Measurements from ENCODE around the gene ADAM12. TPM values are rescaled to one million over a fixed set of nuclear protein-coding genes. Genes with fewer than 3 reads are reported as not detected.

Gene ADAM12
- total and polyA plus RNA-seq, 12 donors = 0.08 to 3.9 (median 0.53) TPM

DNA sequence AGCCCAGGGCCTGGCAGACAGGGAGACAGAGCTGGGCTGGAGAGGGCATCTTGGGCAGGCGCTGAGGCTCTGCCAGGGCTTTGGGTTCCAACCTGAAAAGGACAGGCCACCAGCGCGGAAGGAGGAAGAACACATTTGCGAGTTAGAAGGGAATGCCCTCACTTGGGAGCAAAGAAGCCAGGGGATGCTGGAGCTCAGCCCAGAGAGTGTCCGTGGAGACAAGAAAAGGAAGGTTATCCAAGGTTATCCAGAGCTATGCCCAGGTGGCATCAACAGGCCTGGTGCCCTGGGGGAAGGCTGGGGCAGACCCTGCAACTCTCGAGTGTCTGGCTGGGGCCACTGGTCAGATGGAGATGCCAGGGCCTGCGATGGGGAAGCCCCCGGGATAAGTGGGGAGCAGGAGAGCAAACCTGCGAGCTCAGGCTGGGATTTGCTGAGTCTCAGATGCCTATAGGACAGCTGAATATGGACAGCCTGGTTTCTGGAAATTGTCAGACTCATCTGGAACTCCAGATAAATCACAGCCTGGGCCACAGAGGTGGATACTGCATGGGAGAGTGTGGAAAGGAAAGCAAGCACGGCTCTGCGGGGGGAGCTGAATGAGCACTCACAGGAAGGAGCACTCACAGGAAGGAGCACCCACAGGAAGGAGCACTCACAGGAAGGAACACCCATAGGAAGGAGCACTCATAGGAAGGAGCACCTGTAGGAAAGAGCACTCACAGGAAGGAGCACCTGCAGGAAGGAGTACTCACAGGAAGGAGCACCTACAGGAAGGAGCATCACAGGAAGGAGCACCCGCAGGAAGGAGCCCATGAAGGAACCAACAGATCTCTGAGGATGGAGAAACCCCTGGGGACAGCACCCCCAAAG, 152.1 kb downstream of the ADAM12 start:
- Histone ChIP-seq H3K4me1 (replicated peaks in 1 of 2) (no peaks in the 10 kb centered on the region), H3K27me3 (no peaks in the 10 kb centered on the region), H3K36me3 (replicated peaks in 1 of 2) (no peaks in the 10 kb centered on the region), H3K9me3 (replicated peaks in 1 of 3) (no peaks in the 10 kb centered on the region), H3K4me3 (no peak overlapping the region), H3K27ac (no peak overlapping the region)
- intact Hi-C loops (cut with DNase I) = no loop called here
- WGBS, 4 donors = 76 to 83% (median 79%) methylated on average over 12 of the region's 12 CpGs
- peak in 1 of 7 donors; percentile 50 for DNase-seq
- TF ChIP-seq, protein P1, sequence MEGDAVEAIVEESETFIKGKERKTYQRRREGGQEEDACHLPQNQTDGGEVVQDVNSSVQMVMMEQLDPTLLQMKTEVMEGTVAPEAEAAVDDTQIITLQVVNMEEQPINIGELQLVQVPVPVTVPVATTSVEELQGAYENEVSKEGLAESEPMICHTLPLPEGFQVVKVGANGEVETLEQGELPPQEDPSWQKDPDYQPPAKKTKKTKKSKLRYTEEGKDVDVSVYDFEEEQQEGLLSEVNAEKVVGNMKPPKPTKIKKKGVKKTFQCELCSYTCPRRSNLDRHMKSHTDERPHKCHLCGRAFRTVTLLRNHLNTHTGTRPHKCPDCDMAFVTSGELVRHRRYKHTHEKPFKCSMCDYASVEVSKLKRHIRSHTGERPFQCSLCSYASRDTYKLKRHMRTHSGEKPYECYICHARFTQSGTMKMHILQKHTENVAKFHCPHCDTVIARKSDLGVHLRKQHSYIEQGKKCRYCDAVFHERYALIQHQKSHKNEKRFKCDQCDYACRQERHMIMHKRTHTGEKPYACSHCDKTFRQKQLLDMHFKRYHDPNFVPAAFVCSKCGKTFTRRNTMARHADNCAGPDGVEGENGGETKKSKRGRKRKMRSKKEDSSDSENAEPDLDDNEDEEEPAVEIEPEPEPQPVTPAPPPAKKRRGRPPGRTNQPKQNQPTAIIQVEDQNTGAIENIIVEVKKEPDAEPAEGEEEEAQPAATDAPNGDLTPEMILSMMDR (IDR thresholded peaks at IDR 0.05) = no peak
- TF ChIP-seq POLR2A (IDR thresholded peaks at IDR 0.05) = no peak

DNA sequence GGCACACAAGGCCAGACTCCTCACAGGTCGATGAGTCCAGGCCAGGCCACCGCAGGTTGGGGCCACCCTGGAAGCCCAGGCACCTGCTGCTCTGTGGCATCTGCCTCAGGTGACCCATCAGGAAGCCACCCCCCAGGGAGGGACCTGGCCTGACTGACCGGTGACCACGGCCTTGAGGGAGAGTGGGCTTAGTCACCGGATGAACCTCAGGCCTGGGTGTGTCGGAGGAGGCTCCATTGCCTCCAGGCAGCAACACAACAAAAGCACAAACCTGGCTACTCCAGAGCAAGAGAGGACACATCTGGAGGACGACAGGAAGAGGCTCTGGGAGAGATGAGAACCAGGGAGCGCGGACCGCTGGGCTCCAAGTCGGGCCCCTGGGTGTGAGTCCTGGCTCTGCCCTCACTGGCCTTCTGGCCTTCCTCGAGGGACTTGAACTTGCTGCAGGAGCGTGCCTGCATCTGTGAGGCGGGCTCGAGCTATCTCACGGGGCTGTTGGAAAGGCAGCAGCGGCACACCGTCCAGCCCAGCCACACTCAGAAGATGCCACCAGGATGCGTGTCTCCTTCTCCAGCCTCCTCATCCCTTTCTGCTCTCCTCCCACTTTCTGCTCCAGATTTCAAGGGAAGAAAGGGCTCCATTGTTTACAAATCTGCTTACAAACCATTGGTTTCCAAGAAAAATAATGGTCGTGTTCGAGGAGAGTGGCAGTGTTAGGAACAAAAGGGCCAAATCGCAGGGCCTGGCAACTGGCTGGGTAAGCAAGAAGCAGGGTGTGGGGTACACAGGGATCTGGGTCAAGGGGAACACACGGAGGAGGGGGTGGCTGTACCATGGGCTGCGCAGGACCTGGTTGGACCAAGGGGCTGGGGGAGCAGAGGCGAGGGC, 152.9 kb downstream of the ADAM12 start:
- DNase-seq = peak in 1 of 7 donors; percentile 35
- 82 to 88% (median 87%) methylated on average over 19 to 25 of the region's 25 CpGs for WGBS, 4 donors
- intact Hi-C loops (cut with DNase I) = no loop called here
- no peaks in the 10 kb centered on the region for H3K9me3 ChIP-seq (replicated peaks in 1 of 3)
- no peak overlapping the region for H3K27ac ChIP-seq
- H3K4me3 ChIP-seq = no peak overlapping the region
- no peaks in the 10 kb centered on the region for H3K4me1 ChIP-seq (replicated peaks in 1 of 2)
- H3K36me3 ChIP-seq (replicated peaks in 1 of 2) = no peaks in the 10 kb centered on the region
- H3K27me3 ChIP-seq = no peaks in the 10 kb centered on the region
- TF ChIP-seq, protein P1 (IDR thresholded peaks at IDR 0.05) = no peak
- no peak for TF ChIP-seq POLR2A (IDR thresholded peaks at IDR 0.05)

DNA sequence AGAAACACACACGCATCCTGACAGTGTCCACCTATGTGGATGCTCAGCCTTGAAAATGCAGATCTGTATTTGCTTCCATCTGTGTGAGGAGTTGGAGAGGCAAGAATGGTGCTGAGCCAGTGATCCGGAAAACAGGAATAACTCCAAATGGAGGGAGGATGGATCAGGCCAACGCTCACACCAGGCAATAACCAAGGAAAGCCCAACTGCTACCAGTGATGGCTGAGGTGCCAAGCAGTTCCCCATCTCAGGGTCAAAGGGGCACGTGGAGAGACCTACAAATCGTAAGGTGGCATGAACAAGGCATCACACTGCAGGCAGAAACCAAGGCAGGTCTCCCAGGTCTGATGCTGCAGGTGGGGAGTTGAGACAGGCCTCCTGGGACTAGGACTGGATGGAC, 153.6 kb downstream of the ADAM12 start:
- Histone ChIP-seq H3K4me3 (no peak overlapping the region), H3K36me3 (replicated peaks in 1 of 2) (no peaks in the 10 kb centered on the region), H3K4me1 (replicated peaks in 1 of 2) (no peaks in the 10 kb centered on the region), H3K27ac (no peak overlapping the region), H3K27me3 (no peaks in the 10 kb centered on the region), H3K9me3 (replicated peaks in 1 of 3) (no peaks in the 10 kb centered on the region)
- no peak for DNase-seq
- TF ChIP-seq, protein P1 (IDR thresholded peaks at IDR 0.05) = no peak
- no peak for TF ChIP-seq POLR2A (IDR thresholded peaks at IDR 0.05)
- intact Hi-C loops (cut with DNase I) = no loop called here
- WGBS, 4 donors = 85 to 95% (median 90%) methylated on average over 4 to 5 of the region's 5 CpGs

Measured in adrenal gland (tissue), 12 donors.